ENCODE results near the gene MTMR2. TPM values are rescaled to one million over a fixed set of nuclear protein-coding genes. Genes with fewer than 3 reads are reported as not detected.
"Not testable (repeated sequence)": the region's sequence is repeated elsewhere in the genome, so short reads cannot be mapped to it uniquely, and the experiment has no call there.

Gene MTMR2
- total and polyA plus RNA-seq, 4 donors, result 11.6 to 53.7 (median 24.4) TPM

DNA sequence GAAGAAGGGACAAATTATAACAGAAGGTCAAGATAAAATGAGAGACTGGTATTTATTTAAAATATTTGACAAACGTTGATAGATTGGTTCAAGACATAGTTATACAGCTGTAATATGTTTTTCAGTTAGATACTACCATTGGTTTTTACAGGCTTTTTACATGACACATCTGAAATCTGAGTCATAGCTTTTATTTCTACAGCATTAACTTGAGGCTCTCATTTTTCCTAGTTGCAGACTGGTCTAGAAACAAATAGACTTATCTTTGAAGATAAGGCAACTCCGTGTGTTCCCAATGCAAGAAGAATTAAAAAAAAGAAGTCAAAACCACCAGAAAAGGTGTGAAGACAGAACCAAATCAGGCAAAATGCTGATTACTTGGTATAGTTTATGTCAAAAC is 102.3 kb downstream of the MTMR2 start:
- 82 to 93% methylated on average over 2 of the region's 2 CpGs for WGBS, 2 donors
- no peak overlapping the region for H3K27ac ChIP-seq (ENCODE audit: low read depth in 1 of 2, low read length in 1 of 2)
- H3K27me3 ChIP-seq (ENCODE audit: control insufficient read depth in 3 of 3, insufficient read depth in 3 of 3, low read length in 2 of 3), result no peaks in the 10 kb centered on the region
- H3K4me1 ChIP-seq (ENCODE audit: control insufficient read depth in 5 of 5, insufficient read depth in 5 of 5, low read length in 5 of 5), result peaks cover 0 to 2% (median 0%) of the 10 kb centered on the region in 5 donors
- no peaks in the 10 kb centered on the region for H3K9me3 ChIP-seq (ENCODE audit: control insufficient read depth in 4 of 4, insufficient read depth in 3 of 4, low read length in 3 of 4)
- H3K4me3 ChIP-seq, result no peak overlapping the region
- peaks cover 0 to 17% (median 12%) of the 10 kb centered on the region in 4 donors for H3K36me3 ChIP-seq (ENCODE audit: control insufficient read depth in 4 of 4, insufficient read depth in 4 of 4, low read length in 4 of 4)
- no peak for ATAC-seq (ENCODE audit: insufficient read depth, low FRiP score)
- TF ChIP-seq, protein P1, sequence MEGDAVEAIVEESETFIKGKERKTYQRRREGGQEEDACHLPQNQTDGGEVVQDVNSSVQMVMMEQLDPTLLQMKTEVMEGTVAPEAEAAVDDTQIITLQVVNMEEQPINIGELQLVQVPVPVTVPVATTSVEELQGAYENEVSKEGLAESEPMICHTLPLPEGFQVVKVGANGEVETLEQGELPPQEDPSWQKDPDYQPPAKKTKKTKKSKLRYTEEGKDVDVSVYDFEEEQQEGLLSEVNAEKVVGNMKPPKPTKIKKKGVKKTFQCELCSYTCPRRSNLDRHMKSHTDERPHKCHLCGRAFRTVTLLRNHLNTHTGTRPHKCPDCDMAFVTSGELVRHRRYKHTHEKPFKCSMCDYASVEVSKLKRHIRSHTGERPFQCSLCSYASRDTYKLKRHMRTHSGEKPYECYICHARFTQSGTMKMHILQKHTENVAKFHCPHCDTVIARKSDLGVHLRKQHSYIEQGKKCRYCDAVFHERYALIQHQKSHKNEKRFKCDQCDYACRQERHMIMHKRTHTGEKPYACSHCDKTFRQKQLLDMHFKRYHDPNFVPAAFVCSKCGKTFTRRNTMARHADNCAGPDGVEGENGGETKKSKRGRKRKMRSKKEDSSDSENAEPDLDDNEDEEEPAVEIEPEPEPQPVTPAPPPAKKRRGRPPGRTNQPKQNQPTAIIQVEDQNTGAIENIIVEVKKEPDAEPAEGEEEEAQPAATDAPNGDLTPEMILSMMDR (IDR thresholded peaks at IDR 0.05; ENCODE audit: control extremely low read depth, extremely low read depth), result no peak
- DNase-seq, result no peak
- H3K9ac ChIP-seq (ENCODE audit: insufficient read depth in 1 of 2, low read length in 2 of 2), result no peak overlapping the region

DNA sequence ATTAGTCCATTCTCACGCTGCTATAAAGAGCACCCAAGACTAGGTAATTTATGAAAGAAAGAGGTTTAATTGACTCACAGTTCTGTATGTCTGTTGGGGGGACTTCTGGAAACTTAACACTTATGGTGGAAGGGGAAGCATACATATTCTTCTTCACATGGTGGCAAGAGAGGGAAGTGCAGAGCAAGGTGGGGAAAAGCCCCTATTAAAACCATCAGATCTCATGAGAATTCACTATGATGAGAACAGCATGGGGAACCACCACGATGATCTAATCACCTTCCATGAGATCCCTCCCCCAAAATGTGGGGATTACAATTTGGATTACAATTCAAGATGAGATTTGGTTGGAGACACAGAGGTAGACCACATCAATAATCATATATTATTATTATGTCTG is 107.9 kb downstream of the MTMR2 start:
- DNase-seq (no peak), ATAC-seq (ENCODE audit: insufficient read depth, low FRiP score) (no peak)
- H3K4me3 ChIP-seq, result no peak overlapping the region
- no peaks in the 10 kb centered on the region for H3K4me1 ChIP-seq (ENCODE audit: control insufficient read depth in 5 of 5, insufficient read depth in 5 of 5, low read length in 5 of 5)
- no peaks in the 10 kb centered on the region for H3K27me3 ChIP-seq (ENCODE audit: control insufficient read depth in 3 of 3, insufficient read depth in 3 of 3, low read length in 2 of 3)
- no peaks in the 10 kb centered on the region for H3K9me3 ChIP-seq (ENCODE audit: control insufficient read depth in 4 of 4, insufficient read depth in 3 of 4, low read length in 3 of 4)
- TF ChIP-seq, protein P1 (IDR thresholded peaks at IDR 0.05; ENCODE audit: control extremely low read depth, extremely low read depth), result no peak
- no peak overlapping the region for H3K9ac ChIP-seq (ENCODE audit: insufficient read depth in 1 of 2, low read length in 2 of 2)
- no peak overlapping the region for H3K27ac ChIP-seq (ENCODE audit: low read depth in 1 of 2, low read length in 1 of 2)
- 93 to 94% methylated on average over 2 of the region's 2 CpGs for WGBS, 2 donors
- H3K36me3 ChIP-seq (ENCODE audit: control insufficient read depth in 4 of 4, insufficient read depth in 4 of 4, low read length in 4 of 4), result peaks cover 0 to 17% (median 9%) of the 10 kb centered on the region in 4 donors

DNA sequence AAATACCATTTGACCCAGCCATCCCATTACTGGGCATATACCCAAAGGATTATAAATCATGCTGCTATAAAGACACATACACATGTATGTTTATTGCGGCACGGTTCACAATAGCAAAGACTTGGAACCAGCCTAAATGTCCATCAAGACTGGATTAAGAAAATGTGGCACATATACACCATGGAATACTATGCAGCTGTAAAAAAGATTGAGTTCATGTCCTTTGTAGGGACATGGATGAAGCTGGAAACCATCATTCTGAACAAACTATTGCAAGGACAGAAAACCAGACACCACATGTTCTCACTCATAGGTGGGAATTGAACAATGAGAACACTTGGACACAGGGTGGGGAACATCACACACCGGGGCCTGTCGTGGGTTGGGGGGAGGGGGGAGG is 112.9 kb downstream of the MTMR2 start:
- not testable (repeated sequence) for H3K27ac ChIP-seq (ENCODE audit: low read depth in 1 of 2, low read length in 1 of 2); H3K27me3 ChIP-seq (ENCODE audit: control insufficient read depth in 3 of 3, insufficient read depth in 3 of 3, low read length in 2 of 3); H3K9me3 ChIP-seq (ENCODE audit: control insufficient read depth in 4 of 4, insufficient read depth in 3 of 4, low read length in 3 of 4); H3K4me3 ChIP-seq; H3K4me1 ChIP-seq (ENCODE audit: control insufficient read depth in 5 of 5, insufficient read depth in 5 of 5, low read length in 5 of 5); ATAC-seq (ENCODE audit: insufficient read depth, low FRiP score); H3K9ac ChIP-seq (ENCODE audit: insufficient read depth in 1 of 2, low read length in 2 of 2); DNase-seq
- 97 to 98% methylated on average over 4 of the region's 4 CpGs for WGBS, 2 donors
- peaks cover 0 to 16% (median 9%) of the 10 kb centered on the region in 4 donors for H3K36me3 ChIP-seq (ENCODE audit: control insufficient read depth in 4 of 4, insufficient read depth in 4 of 4, low read length in 4 of 4)

DNA sequence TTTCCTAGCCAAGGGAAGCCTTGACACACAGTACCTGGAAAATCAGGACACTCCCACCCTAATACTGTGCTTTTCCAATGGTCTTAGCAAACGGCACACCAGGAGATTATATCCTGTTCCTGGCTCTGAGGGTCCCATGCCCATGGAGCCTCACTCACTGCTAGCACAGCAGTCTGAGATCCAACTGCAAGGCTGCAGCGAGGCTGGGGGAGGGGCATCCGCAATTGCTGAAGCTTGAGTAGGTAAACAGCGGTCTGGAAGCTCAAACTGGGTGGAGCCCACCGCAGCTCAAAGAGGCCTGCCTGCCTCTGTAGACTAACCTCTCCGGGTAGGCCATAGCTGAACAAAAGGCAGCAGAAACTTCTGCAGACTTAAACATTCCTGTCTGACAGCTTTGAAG is 117.4 kb downstream of the MTMR2 start:
- DNase-seq; H3K4me1 ChIP-seq (ENCODE audit: control insufficient read depth in 5 of 5, insufficient read depth in 5 of 5, low read length in 5 of 5); H3K9ac ChIP-seq (ENCODE audit: insufficient read depth in 1 of 2, low read length in 2 of 2); H3K27me3 ChIP-seq (ENCODE audit: control insufficient read depth in 3 of 3, insufficient read depth in 3 of 3, low read length in 2 of 3); H3K27ac ChIP-seq (ENCODE audit: low read depth in 1 of 2, low read length in 1 of 2); H3K9me3 ChIP-seq (ENCODE audit: control insufficient read depth in 4 of 4, insufficient read depth in 3 of 4, low read length in 3 of 4); H3K4me3 ChIP-seq; ATAC-seq (ENCODE audit: insufficient read depth, low FRiP score): not testable (repeated sequence)
- peaks cover 4 to 28% (median 10%) of the 10 kb centered on the region in 4 donors for H3K36me3 ChIP-seq (ENCODE audit: control insufficient read depth in 4 of 4, insufficient read depth in 4 of 4, low read length in 4 of 4)
- 98 to 99% methylated on average over 6 of the region's 6 CpGs for WGBS, 2 donors
